Activated CD8-positive, alpha-beta memory T cell treated with anti-CD3 and anti-CD28 coated beads, Interleukin-2, amount 50 U/mL, for 24 hours (primary cell): ENCODE measurements around the gene CAPN7.

Experiments
- DNase-seq: peaks from one replicate; pipeline ENCODE4 v3.0.0-alpha.2; 2020; ENCODE audit errors: extremely low read depth

The CAPN7 gene

DNA sequence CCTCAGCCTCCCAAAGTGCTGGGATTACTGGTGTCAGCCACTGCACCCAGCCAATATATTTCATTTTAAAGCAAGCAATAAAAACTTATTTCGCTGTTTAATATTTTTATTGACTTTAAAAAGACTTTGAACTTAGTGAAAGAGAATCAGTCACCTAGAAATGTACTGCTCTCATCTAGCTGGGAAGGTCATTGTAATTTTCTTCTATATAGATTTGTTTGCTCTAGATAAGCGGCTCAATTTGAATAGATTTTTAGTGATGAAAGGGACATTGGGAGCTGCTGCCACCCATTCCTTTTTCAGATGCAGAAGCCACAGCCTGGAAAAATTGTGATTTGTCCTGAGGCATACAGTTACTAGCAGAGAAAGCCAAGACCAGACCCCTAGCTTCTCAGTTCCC is 40.1 kb downstream of the CAPN7 start:
- DNase-seq: no peak

DNA sequence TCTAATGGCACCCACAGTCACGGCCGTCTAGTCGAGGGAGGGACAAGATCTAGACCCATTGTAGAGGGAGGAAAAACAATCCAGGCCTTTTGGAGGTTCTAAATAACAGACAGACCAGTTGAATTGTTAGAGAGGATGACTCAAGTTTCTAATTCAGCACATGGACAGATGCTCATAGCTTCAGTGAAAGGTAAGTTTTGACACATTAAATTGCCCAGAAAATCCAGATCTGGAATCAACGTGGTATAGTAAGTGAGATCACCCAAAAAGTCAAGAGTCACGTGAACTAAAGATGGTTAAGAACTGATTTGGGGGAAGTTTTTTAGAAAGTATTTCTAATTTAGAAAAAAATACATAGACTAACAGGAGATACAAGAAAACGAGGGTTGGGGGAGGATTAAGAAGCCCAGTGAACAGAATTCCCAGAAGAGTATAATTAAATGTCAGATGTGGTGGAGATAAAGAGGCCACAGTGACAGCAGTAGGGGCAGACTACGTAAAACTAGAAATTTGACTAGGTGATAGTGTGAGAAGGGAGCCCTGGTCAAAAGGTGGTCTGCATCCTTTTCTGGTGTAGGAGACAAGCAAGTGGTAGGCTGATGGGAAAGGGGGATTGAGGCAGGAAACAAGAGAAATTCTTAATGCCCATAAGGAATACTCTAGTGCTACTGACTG is 47.1 kb downstream of the CAPN7 start:
- no peak for DNase-seq

DNA sequence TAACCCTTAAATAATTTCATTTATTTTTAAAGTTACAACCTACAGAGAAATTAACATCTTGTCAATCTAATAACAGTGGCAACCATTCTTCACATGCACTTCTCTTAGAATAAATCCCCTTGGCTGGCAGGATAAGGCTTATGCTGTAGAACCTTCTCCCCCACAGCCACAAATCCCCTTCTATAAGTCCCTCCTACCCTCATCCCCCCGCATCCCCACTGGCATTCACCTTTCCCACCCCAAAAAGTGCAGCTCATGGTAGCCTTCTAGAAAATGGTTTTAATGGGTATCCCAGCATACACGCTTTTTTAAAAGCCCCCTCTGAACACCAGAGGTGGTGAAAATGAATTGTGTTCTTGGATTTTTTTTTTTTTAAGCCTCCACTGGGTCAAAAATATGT is 49.2 kb downstream of the CAPN7 start:
- DNase-seq: no peak

DNA sequence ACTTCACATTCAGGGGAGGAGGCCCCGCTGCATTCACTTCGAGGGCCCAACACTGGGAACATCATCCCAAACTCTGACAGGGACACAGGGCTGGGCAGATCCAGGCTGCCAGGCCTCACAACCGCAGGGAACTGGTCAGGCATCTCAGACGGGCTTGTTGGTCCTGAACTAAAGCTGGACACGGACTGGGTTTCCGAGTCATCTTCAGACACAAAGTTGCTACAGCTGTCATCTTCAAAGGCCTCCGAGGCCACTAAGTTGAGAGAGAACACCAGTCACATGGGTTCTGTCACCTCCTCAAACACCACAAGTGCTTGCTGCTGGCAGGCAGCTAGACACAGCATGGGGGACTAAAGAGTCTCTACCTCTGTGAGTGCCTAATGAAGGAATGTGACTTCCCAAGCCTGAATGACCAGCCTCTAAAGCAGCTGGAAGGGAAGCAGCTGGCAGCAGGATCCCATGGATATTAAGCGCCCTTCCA is 50.9 kb downstream of the CAPN7 start:
- DNase-seq: no peak

DNA sequence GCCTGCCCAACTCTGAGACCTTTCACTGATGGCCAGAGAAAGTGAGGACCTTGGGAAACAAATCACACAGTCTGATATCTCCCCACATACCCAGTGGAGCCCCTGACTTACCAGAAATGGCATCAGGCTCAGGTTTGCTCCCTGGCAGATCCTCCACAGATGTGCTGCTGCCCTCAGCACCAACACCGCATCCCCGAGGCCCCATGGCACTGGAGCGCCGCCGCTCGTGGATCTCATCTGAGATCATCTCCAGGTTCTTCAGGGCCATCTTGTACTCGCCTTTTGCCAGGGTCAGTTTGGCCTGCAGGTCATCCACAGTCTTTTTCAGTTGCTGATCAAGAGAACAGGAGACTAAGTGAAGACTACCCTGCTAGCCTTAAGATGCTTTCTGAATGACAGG is 52.7 kb downstream of the CAPN7 start:
- DNase-seq: no peak

DNA sequence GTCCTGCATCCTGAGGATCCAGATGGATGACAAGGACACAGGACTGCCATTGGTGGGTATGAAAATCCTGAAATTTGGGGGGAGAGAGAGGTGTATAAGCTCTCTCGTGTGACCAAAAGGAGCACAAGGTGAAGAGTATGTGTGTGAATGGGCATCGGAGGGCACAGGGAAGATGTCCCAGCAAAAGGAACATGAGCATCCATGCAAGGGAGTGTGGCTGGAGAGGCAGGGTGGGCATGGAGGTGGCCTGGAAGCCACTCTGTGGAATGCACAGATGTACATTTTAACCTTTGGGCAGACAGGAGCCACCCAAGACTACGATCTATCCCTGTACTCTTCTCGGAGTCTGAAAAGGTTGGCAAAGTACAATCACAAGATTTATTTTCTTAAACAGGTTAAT is 54.5 kb downstream of the CAPN7 start:
- DNase-seq: no peak

DNA sequence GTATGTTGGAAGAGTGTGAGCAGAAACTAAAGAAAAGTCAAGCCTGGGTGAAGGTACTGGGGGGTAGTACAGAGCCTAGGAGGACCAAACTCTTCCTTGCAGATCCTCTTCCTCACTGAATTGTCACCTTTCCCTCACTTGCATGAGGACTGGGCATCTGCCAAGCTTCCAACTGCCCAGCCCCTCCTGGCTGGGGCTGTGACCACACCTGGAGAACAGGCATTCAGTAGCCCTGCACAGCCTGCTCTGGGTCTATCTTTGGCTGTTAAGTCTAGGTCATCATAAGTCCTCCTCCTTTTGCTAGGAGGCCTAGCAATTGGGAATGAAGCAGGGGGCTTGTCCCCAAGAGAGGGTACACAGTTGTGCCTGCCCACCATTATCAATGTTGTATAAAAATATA is 55.2 kb downstream of the CAPN7 start:
- no peak for DNase-seq

DNA sequence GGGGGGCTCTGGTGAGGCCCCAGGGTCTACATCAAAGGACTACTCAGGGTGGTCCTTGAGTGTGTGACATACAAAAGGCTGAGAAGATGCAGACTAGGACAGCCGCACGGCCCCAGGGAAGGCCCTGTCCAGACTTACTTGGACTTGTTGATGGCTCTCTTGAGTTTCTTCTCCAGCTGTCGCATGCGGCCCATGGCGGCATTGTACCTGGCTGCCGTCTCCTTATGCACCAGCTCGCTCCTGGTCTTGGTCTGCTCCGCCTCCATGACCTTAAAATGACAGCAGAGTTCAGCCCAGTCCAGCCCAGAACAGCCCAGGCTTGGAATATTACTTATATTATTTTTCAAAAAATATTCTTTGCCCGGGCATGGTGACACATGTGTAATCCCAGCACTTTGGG is 56.0 kb downstream of the CAPN7 start:
- no peak for DNase-seq

DNA sequence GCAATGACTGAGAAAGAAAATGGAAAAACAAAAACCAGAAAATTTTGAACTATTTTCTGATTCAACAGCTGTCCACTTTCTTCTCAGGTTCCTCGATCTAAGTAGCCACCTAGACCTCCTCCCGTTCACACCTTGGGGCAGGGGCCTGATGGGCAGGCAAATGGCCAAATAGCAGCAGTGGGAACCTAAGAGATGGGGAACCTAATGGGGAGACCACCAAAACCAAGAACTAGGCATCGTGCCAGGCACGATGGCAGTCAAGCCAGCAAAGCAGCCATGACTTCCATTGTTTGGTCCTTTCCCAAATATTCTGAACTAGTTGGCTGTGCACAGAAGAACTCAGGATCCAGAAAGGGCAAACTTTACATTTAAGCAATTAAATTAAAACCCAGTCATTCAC is 57.1 kb downstream of the CAPN7 start:
- no peak for DNase-seq

DNA sequence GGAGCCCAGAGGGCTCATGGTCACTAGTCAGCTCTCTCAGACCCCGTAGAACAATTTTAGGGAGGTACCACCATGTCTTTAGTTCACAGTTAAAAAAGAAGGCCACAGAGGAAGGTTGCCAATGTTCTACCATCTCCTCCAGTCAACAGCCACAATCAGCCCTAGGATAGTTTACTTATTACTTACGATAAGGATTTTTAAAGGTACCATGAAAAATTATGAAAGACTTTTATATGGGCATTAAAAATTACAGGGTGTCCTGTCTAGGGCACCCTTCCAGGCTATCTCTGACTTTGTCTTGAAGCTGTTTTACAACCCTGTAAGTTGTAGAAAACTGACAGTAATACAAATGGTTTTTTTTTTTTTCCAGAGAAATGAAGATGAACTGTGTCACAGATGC is 57.9 kb downstream of the CAPN7 start:
- DNase-seq: no peak

DNA sequence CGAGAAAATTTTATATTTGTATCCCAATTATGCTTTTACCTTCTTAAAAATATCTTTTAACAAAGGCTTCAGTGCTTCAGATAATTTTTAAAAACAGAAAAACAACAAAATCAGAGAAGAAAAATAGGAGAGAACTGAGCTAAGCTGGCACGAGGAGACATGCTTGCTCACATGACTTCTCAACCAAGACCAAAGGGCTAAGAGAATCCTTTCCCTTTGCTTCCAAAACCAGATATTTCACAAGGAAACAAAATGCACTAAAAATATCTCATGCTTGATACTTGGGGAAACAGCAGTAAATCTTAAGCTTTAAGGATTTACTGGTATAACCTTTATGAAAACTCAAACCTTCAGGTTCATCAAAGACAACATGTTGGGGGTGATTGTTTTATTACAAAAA is 58.4 kb downstream of the CAPN7 start:
- no peak for DNase-seq

DNA sequence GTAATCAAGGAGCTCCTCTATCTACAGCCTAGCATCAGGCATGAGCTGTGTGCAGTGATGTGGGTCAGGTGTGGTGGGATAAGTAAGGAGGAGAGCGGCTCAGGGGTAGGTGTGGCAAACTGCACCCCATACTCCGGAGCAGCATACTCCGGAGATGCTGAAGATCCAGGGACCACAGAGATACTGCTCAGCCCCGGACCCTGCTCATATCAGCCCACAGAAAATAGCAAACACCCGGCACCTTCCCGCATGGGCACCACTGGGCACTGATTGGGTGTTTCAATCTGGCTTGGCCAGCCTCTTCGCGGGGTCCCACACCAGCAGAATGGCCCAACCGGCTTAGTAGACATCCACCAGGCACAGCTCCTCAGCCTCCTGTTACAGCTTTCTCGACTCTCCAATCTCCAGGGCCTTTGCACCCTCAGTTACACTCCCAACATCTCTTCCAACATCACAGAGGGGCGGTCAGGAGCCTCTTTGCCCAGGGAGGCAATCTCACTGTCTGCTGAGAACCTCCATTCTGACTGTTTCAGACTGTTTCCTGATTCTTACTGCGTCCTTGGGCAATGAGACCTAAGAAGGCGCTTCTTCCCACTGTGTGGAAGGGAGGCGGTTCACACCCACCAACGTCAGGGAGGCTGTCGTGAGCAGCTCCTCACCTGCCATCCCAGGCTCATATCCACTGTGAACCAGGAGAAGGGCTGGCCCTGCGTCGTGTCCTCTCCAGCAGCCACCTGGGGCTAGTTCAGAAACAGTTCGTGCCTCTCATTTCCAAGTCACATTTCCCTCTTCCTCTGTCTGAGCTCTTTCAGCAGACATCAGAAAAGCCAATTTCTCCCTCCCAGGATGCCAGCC is 59.8 kb downstream of the CAPN7 start:
- DNase-seq: no peak

DNA sequence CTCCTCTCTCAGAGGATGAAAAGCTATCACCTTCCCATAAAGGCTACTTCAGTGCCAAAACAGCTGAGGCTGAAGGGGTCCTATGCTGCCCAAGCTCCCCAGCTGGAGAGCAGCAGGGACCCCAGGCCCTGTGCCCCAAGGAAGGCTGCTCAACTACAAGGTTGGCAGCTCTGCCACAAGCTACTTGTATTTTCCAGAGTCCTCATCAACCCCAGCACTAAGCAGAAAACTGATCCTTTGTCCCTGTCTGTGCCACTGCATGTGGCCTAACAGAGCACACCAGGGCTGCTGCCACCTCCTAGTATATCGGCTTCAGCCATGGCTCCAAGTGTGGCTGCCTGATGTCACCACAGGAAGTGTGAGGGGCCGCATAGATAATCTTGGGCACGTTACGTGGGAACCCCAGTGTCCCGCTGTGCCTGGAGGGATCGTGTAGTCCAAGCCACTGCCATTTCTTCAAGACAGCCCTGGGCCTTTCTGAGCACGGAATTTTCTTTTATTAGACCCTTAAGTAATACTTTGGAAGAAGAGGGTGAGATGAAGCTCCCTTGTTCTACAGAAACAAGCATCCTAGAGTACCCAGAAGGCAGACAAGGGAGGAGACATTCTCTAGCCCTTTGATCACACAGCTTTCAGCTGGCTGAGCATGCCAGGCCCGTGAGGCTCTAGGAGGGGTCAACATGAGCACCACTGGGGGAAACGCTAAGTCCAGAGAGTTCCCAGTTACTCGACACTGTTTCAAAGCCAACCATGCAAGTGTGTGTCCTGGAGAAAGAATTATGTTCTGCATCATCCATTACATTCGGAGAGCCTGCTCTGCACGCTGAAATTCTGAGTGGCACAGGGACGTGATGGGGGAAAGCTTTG is 60.7 kb downstream of the CAPN7 start:
- no peak for DNase-seq

DNA sequence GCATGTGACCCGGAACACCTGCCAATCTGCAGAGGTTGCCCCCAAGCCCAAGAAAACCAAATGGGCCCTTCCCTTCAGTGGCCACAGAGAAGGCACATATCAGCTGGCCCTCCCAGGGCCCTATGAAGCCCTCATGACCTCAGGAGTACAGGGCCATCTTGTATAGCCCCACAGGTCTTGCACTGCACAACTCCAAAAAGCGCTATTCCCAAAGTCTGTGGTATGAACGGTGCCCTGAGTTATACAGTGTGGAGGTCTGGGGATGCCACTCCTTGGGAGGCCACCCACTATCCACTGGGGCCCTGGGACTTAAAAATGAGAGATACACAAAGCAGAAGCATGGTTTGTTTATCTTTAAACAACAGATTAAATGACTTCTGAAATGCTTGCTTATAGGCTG is 61.5 kb downstream of the CAPN7 start:
- no peak for DNase-seq

DNA sequence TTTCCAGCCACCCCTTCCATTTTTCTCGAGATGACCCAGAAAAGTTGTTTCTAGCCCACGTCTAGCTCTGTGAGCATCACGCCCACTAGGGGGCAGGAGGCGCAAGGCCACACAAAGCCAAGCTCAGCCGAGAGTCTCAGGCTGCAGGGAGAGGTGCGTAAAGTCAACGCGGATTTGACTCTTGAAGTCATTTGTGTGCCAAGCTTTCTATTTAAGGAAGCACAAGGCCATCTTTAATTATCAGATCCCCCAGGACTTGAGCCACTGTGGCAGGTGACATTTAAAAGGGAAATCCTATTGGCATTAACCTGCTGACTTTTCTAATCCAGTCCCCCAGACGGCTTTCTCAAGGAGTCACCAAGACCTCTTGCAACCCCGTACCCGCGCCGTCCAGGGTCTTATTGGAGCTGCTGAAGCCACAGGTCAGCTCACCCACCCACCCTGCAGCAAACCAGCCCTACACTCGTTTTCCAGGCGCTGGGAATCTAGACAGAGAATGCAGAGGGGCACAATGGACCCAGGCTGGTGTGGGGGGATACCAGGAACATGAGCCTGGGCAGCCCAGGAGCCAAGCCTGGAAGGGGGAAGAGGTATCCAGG is 62.1 kb downstream of the CAPN7 start:
- DNase-seq: peak; percentile 47

DNA sequence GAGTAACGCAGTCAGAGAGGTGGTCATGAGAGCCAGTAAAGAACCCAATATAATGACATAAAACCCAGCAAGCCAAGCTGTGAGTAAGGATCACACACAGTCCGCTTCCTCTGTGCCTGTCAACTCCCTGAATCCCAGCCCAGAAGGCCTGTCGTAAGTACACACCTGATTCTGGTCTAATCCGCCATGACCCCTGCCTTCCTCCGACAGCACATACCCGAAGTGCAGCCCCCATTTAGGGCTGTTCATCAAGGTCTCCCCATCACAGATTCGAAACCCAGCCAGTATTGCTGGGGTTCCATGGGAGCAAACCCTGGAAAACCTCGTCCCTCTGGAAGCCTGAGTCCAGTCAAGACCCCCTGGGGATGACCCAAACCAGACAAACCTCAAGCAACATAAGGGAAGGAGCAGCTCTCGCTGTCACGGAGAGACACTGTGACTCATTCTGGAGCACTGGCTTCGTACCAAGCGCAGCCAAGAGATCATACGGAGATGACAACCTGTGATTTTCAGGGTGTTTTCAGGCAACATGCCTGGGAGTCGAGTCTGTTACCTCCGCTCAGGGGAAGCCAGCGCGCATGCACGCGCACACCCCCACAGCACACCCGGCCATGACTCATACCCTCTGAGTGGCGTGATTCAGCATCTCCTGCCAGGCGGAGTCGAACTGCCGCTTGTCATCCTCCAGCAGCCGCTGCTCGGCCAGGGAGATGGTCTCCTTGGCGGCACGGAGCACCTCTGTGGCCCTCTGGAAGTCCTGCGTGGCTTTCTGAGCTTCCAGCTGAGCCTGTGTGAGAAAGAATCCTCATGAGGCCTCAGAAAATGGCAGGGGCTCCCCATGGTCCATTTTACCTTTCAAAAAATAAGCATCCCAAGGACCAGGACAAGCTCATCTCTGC is 63.3 kb downstream of the CAPN7 start:
- DNase-seq: peak; percentile 61

DNA sequence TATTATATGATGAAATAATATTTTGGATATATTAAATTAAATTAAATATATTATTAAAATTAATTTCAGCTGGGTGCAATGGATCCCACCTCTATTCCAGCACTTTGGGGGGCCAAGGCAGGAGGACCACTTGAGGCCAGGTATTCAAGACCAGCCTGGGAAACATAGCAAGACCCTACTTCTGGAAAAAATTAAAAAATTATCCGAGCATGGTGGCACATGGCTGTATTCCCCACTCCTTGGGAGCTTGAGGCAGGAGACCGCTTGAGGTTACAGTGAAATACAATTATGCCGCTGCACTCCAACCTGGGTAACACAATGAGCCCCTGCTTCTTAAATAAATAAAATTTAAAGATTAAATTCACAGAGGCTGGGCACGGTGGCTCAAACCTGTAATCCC is 65.0 kb downstream of the CAPN7 start:
- DNase-seq: no peak

DNA sequence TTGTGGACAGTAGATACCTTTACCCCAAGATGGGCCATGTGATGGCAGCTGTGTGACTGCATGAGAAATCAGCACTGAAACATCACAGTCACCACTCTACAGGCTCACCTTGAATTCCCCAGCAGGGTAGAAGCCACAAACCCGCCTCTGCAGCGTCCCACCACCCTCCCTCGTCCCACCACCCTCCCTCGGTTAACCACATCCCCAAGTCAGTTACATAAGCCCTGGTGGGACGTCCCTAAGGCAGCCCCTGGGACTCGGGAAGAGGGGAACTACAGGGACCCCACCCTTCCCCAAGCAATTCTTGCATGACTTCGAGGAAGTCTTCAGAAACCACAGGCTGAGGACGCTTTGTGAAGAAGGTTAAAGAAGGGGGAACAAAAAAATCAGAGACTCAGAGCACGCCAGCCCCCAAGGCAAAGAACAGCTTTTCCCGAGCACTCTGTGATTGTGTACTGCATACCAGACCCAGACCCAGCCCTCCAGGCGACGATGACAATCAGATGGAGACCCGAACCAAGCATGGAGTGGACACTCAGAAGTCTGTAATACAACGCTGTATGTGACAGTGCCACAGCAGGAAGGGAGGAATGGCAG is 65.8 kb downstream of the CAPN7 start:
- DNase-seq: peak; percentile 56

DNA sequence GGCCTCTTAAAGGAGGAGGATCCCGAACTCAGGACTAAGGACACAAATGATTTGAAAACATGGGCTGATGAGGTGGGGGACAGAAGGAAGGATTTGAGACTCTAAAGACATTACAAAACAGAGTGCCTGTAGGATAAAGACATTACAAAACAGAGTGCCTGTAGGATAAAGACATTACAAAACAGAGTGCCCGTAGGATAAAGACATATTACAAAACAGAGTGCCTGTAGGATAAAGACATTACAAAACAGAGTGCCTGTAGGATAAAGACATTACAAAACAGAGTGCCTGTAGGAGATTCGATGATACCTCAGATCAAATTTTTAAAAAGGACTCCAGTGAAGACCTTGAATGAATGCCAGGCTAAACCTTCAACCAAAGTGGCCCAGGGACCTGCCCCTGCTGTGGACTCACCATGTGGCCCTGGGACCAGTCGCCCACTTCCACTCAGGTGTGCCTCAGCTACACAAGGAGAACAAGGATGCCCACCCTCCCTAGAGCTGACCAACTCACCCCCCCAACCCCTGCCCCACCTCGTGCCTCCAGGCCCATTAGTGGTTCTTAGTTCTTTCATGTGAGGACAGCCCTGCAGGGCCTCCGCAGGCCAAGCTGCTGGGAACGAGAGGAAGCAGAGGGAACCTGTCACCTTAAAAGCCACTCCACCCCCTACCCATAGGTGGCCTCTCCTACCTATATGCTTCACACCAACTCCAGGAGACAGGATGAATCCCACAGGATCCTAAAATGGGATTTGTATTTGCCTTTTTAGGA is 66.6 kb downstream of the CAPN7 start:
- no peak for DNase-seq

DNA sequence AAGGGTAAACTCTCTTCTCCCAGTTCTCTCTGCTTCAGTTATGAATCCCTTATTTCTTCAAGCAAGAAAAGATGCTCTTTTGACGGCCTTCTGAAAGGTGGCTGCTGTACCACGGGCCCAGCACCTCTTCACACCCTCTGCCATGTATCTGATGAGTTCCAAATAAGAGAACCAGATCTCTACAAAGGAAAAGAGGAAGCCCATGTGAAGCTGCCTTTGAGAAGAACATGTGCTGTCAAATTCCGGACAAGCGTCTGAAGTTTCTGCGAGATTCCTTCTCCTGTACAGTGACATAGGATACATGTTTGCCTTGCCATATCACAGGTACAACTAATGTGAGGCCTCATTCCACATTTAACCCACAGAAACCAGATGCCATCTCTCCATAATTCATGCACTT is 67.2 kb downstream of the CAPN7 start:
- DNase-seq: no peak
